ENCODE results near the gene C17orf50. TPM values are rescaled to one million over a fixed set of nuclear protein-coding genes. Genes with fewer than 3 reads are reported as not detected.

Gene C17orf50
- total RNA-seq, 1 experiment from 2014 or later: not detected

DNA sequence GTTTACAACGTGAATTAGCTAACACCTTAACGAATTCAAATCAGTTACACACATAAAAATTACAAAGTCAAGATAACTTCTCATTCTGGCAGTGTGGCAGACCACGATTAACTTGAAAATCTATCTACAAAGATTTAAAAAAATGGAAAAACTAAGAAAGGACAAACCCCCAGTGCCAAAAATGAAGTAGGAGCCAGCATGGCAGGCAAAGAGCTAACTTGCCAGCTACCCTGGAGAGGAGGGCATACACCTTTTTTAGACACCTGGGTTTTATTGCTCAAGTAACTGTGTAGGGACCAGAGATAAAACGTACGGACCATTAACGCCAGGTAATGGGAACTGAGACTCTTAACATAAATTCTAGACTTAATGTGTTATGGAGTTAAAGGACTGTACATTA is 51.1 kb downstream of the C17orf50 start:
- no TSS peak for BruUV-seq (replicated peaks)
- TF ChIP-seq POLR2AphosphoS5 (IDR thresholded peaks at IDR 0.05; ENCODE audit: low read depth, low read length) (no peak), CEBPB (IDR thresholded peaks at IDR 0.05; ENCODE audit: low read depth) (no peak), EZH2phosphoT487 (IDR thresholded peaks at IDR 0.05; ENCODE audit: borderline replicate concordance) (no peak), EZH2 (IDR thresholded peaks at IDR 0.05) (no peak), ZNF274 (IDR thresholded peaks at IDR 0.05; ENCODE audit: low read depth, low read length) (no peak), RAD21 (IDR thresholded peaks at IDR 0.05; ENCODE audit: low read depth) (no peak), ZFX (IDR thresholded peaks at IDR 0.05) (no peak), SRF (IDR thresholded peaks at IDR 0.05; ENCODE audit: low read depth) (no peak), ZBTB33 (IDR thresholded peaks at IDR 0.05; ENCODE audit: extremely low read depth, insufficient replicate concordance, low read length) (no peak), ATF3 (IDR thresholded peaks at IDR 0.05) (no peak), ELF1 (IDR thresholded peaks at IDR 0.05; ENCODE audit: borderline replicate concordance, low read depth) (no peak), JUND (IDR thresholded peaks at IDR 0.05) (no peak), SIN3A (IDR thresholded peaks at IDR 0.05; ENCODE audit: low read depth) (no peak)
- TF ChIP-seq, protein P1, sequence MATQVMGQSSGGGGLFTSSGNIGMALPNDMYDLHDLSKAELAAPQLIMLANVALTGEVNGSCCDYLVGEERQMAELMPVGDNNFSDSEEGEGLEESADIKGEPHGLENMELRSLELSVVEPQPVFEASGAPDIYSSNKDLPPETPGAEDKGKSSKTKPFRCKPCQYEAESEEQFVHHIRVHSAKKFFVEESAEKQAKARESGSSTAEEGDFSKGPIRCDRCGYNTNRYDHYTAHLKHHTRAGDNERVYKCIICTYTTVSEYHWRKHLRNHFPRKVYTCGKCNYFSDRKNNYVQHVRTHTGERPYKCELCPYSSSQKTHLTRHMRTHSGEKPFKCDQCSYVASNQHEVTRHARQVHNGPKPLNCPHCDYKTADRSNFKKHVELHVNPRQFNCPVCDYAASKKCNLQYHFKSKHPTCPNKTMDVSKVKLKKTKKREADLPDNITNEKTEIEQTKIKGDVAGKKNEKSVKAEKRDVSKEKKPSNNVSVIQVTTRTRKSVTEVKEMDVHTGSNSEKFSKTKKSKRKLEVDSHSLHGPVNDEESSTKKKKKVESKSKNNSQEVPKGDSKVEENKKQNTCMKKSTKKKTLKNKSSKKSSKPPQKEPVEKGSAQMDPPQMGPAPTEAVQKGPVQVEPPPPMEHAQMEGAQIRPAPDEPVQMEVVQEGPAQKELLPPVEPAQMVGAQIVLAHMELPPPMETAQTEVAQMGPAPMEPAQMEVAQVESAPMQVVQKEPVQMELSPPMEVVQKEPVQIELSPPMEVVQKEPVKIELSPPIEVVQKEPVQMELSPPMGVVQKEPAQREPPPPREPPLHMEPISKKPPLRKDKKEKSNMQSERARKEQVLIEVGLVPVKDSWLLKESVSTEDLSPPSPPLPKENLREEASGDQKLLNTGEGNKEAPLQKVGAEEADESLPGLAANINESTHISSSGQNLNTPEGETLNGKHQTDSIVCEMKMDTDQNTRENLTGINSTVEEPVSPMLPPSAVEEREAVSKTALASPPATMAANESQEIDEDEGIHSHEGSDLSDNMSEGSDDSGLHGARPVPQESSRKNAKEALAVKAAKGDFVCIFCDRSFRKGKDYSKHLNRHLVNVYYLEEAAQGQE (IDR thresholded peaks at IDR 0.05; ENCODE audit: low read depth): no peak
- TF ChIP-seq, protein P2, sequence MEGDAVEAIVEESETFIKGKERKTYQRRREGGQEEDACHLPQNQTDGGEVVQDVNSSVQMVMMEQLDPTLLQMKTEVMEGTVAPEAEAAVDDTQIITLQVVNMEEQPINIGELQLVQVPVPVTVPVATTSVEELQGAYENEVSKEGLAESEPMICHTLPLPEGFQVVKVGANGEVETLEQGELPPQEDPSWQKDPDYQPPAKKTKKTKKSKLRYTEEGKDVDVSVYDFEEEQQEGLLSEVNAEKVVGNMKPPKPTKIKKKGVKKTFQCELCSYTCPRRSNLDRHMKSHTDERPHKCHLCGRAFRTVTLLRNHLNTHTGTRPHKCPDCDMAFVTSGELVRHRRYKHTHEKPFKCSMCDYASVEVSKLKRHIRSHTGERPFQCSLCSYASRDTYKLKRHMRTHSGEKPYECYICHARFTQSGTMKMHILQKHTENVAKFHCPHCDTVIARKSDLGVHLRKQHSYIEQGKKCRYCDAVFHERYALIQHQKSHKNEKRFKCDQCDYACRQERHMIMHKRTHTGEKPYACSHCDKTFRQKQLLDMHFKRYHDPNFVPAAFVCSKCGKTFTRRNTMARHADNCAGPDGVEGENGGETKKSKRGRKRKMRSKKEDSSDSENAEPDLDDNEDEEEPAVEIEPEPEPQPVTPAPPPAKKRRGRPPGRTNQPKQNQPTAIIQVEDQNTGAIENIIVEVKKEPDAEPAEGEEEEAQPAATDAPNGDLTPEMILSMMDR (IDR thresholded peaks at IDR 0.05 in 2 of 3, conservative IDR thresholded peaks at IDR 0.05 in 1 of 3; ENCODE audit: borderline replicate concordance in 1 of 3, insufficient read depth in 1 of 3, low read depth in 2 of 3, low read length in 2 of 3): no peak
- no peak for ATAC-seq
- ChIA-PET CTCF (interaction anchor here (1.1 kb wide), 1 partner anchor 48 kb away, joined by 4 read pairs; no protein-coding TSS in a partner anchor), POLR2A (interaction anchor here (0.6 kb wide), 1 partner anchor 222 kb away, joined by 3 read pairs; no protein-coding TSS in a partner anchor), RAD21 (ENCODE audit: low non-redundant PET in 1 of 2, low total read pairs in 2 of 2, uncharacterized antibody in 2 of 2, unreplicated experiment in 2 of 2) (no interaction called here)
- no peak overlapping the region; the same call in 1 of the 2 replicates for H3K4me2 ChIP-seq (ENCODE audit: low read length)
- intact Hi-C loops (cut with micrococcal nuclease): no loop called here
- H3K9ac ChIP-seq (ENCODE audit: low read length): no peak overlapping the region
- H2AFZ ChIP-seq (ENCODE audit: low read depth, low read length, poor library complexity, severe bottlenecking): no peak overlapping the region
- no peak overlapping the region for H3K4me3 ChIP-seq (replicated peaks in 1 of 2; ENCODE audit: low read depth in 1 of 2, low read length in 2 of 2)
- no peaks in the 10 kb centered on the region for H3K27me3 ChIP-seq (ENCODE audit: insufficient read depth, low read length)
- H3K9me2 ChIP-seq (ENCODE audit: insufficient read depth): no peaks in the 10 kb centered on the region
- DNase-seq (ENCODE audit: low read depth, low spot score): no peak
- H3K36me3 ChIP-seq (ENCODE audit: control insufficient read depth in 1 of 2, insufficient read depth in 2 of 2, low read length in 2 of 2): peaks cover 4 to 13% of the 10 kb centered on the region in 2 experiments; a peak in 3 of 4 replicates
- peaks cover 22 to 30% of the 10 kb centered on the region in 2 experiments for H3K4me1 ChIP-seq (ENCODE audit: control insufficient read depth in 1 of 2, insufficient read depth in 2 of 2, low read length in 2 of 2)
- no peaks in the 10 kb centered on the region for H3K9me3 ChIP-seq (ENCODE audit: control insufficient read depth in 1 of 2, insufficient read depth in 1 of 2, low read depth in 1 of 2, low read length in 2 of 2)
- H3K27ac ChIP-seq (ENCODE audit: low read depth, low read length): no peak overlapping the region
- H4K20me1 ChIP-seq (ENCODE audit: insufficient read depth): peaks cover 44% of the 10 kb centered on the region
- H3K79me2 ChIP-seq (ENCODE audit: insufficient read depth, low read length): peaks cover 74% of the 10 kb centered on the region

Data from HCT116 (cell line).